ENCODE results near the gene EHF.

EHF gene

DNA sequence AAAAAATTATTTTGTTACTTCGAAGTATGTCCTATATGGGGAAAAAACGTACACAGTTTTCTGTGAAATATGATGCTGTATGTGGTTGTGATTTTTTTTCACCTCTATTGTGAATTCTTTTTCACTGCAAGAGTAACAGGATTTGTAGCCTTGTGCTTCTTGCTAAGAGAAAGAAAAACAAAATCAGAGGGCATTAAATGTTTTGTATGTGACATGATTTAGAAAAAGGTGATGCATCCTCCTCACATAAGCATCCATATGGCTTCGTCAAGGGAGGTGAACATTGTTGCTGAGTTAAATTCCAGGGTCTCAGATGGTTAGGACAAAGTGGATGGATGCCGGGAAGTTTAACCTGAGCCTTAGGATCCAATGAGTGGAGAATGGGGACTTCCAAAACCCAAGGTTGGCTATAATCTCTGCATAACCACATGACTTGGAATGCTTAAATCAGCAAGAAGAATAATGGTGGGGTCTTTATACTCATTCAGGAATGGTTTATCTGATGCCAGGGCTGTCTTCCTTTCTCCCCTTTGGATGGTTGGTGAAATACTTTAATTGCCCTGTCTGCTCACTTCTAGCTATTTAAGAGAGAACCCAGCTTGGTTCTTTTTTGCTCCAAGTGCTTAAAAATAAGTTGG, 38.3 kb downstream of the EHF start:
- TF ChIP-seq, protein P1, sequence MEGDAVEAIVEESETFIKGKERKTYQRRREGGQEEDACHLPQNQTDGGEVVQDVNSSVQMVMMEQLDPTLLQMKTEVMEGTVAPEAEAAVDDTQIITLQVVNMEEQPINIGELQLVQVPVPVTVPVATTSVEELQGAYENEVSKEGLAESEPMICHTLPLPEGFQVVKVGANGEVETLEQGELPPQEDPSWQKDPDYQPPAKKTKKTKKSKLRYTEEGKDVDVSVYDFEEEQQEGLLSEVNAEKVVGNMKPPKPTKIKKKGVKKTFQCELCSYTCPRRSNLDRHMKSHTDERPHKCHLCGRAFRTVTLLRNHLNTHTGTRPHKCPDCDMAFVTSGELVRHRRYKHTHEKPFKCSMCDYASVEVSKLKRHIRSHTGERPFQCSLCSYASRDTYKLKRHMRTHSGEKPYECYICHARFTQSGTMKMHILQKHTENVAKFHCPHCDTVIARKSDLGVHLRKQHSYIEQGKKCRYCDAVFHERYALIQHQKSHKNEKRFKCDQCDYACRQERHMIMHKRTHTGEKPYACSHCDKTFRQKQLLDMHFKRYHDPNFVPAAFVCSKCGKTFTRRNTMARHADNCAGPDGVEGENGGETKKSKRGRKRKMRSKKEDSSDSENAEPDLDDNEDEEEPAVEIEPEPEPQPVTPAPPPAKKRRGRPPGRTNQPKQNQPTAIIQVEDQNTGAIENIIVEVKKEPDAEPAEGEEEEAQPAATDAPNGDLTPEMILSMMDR (IDR thresholded peaks at IDR 0.05; ENCODE audit: low read length, missing control alignments) = no peak
- H3K4me3 ChIP-seq (replicated peaks; ENCODE audit: low read depth, low read length) = no peak overlapping the region
- DNase-seq (ENCODE audit: low read depth) = no peak

DNA sequence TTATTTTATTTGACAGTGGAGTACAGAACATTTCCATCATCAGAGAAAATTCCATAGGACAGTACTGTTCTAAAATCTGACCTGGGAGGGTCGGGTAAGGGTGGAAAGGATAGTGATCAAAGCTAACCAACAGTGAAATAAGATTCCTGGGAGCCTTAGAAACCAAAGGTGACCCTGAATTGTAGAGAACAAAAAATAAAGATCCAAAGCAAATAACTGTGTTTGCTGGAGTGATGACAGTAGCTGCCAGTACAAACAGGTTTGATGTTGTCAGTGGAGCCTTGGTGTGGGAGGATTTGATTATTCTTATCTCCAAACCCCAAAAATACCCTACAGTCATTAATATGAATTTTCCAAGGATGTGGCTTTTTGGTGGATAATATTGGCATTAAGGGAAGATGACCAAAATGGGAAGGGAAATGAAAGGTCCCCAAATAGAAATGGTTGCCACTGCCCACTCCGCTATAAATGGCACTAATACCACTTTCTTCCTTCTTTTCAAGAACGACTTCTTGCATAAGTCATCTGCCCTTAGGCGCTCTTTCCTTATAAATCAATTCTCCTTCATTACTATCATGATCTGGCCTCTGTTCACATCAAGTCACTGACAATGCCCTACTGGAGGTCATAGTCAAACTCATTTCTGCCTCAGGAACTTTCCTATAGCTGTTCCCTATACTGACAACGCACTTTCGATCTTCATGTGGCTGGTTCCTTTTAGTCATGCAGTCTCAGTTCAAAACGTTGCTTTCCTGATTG, 44.4 kb downstream of the EHF start:
- TF ChIP-seq, protein P1 (IDR thresholded peaks at IDR 0.05; ENCODE audit: low read length, missing control alignments) = no peak
- DNase-seq (ENCODE audit: low read depth) = no peak
- H3K4me3 ChIP-seq (replicated peaks; ENCODE audit: low read depth, low read length) = no peak overlapping the region

DNA sequence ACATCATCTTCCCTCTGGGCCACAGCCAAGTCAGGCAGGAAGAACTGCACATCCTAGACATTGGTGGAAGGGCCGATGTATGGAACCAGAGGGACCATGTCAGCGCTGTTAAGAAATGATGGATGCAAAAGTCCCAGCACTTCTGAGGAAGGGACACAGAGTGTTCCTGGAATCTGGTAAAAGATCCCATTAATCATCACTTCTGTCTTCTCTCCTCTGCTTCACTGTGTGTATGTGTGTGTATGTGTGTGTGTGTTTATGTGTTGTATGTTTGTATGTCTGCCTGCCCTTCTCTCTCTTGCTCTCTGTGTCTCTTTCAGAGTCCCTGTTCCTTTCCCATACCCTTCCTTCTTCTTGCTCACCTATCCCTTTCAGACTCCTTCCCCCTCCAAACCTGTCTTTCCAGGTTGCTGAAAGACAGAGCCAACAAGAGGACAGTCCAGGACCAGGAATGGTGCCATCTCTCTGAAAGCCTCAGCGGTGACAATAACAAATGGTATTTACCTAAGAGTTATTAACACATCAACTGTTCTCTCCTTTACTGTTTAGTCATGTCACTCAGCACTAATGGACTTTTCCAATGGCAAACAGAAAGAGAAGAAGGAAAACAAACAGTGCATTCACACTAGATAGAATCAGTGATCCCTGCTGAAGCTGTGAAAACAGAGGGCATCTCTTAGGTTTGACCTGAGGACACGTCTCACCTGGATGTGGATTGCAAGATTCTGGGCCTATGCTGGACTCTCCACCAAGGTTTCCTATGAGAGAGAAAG, 47.1 kb downstream of the EHF start:
- no peak overlapping the region for H3K4me3 ChIP-seq (replicated peaks; ENCODE audit: low read depth, low read length)
- DNase-seq (ENCODE audit: low read depth) = no peak
- TF ChIP-seq, protein P1 (IDR thresholded peaks at IDR 0.05; ENCODE audit: low read length, missing control alignments) = no peak

DNA sequence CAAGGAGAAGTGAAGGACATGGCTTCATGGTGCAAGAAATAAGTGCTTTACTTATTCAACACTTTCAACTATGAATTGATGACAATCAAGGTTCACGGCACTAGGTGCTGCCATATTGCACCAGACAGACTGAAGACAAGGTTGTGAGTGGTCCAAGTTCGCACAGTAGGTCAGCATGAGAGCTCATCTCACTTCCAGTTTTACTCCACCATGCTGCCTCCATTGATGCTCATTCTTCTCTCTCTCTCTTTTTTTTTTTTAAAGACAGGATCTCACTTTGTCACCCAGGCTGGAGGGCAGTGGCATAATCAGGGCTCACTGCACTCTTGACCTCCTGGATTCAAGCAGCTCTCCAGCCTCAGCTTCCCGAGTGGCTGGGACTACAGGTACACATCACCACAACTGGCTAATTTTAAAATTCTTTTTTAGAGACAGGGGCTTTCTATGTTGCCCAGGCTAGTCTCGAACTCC, 47.7 kb downstream of the EHF start:
- no peak overlapping the region for H3K4me3 ChIP-seq (replicated peaks; ENCODE audit: low read depth, low read length)
- DNase-seq (ENCODE audit: low read depth) = no peak
- TF ChIP-seq, protein P1 (IDR thresholded peaks at IDR 0.05; ENCODE audit: low read length, missing control alignments) = no peak

DNA sequence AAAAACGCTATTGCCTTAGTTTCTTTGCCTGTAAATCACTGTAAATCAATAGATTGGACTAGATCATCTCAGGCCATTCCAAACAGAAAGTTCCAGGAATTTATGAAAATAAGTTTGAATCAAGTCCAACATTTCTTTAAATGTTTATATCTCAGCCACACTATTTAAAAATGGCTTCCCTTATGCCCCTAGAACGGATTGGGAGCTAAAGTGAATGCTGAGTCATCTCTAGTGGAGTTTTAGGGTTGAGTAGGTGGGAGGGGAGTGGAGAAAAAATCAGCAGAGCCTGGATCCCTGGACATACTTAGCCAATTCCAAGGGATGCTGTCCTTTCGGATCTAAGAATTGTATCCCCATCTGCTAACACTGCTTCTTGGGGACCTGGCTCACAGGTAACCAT, 48.6 kb downstream of the EHF start:
- TF ChIP-seq, protein P1 (IDR thresholded peaks at IDR 0.05; ENCODE audit: low read length, missing control alignments) = no peak
- DNase-seq (ENCODE audit: low read depth) = no peak
- no peak overlapping the region for H3K4me3 ChIP-seq (replicated peaks; ENCODE audit: low read depth, low read length)

DNA sequence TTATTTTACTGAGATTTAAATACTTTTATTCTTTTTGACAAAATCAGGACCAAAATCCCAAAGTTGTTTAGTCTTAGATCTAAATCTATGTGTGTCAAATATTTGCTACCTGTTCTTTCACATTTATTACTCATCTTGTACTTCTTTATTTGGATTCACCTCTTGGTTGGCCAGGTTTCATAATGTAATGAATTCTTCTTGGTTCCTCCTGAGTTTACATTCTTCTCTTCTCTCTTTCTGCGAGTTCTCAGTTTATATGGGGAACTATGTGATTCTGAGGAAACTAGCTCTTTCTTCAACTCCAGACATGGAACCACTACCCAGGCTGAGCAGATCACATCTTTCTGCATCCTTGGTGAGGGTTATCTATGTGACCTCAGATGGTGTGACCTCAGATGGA, 50.2 kb downstream of the EHF start:
- TF ChIP-seq, protein P1 (IDR thresholded peaks at IDR 0.05; ENCODE audit: low read length, missing control alignments) = no peak
- no peak overlapping the region for H3K4me3 ChIP-seq (replicated peaks; ENCODE audit: low read depth, low read length)
- DNase-seq (ENCODE audit: low read depth) = no peak

Measured in fibroblast of pulmonary artery (primary cell).